SH-SY5Y (cell line): ENCODE measurements around the gene PACS1.

Experiments
- GATA2 ChIP-seq: IDR thresholded peaks from 2 replicates; pipeline ENCODE4 v1.6.1; 2011; ENCODE audit warnings: mild to moderate bottlenecking, low read depth, low read length
- GATA3 ChIP-seq: IDR thresholded peaks from 2 replicates; pipeline ENCODE4 v1.6.1; 2011; ENCODE audit warnings: low read depth, mild to moderate bottlenecking, low read length, moderate library complexity

The PACS1 gene

GRCh38 chr11:66080055-66080817, 10.2 kb downstream of the PACS1 start:
- TF ChIP-seq GATA2: no peak
- no peak for TF ChIP-seq GATA3

GRCh38 chr11:66081505-66081904, 11.4 kb downstream of the PACS1 start:
- TF ChIP-seq GATA3 (no peak), GATA2 (no peak)

GRCh38 chr11:66082946-66083698, 13.1 kb downstream of the PACS1 start:
- TF ChIP-seq GATA3 (0 out of 2 replicates have a peak, but pooled peaks have one; percentile 20), GATA2 (peak; percentile 76)

GRCh38 chr11:66083767-66084166, 13.7 kb downstream of the PACS1 start:
- no peak for TF ChIP-seq GATA2
- no peak for TF ChIP-seq GATA3

GRCh38 chr11:66084821-66085475, 14.9 kb downstream of the PACS1 start:
- TF ChIP-seq GATA3 (no peak), GATA2 (no peak)

- TF ChIP-seq GATA3: no peak
- no peak for TF ChIP-seq GATA2
Observed at GRCh38 chr11:66087148-66087908, 17.3 kb downstream of the PACS1 start.

GRCh38 chr11:66089067-66089466, 19.0 kb downstream of the PACS1 start:
- no peak for TF ChIP-seq GATA3

GRCh38 chr11:66090288-66090687, 20.2 kb downstream of the PACS1 start:
- no peak for TF ChIP-seq GATA3
- TF ChIP-seq GATA2: no peak

GRCh38 chr11:66100272-66101065, 30.4 kb downstream of the PACS1 start:
- TF ChIP-seq GATA3 (no peak), GATA2 (no peak)

- TF ChIP-seq GATA2 (no peak), GATA3 (no peak)
Observed at GRCh38 chr11:66101066-66101464, 31.0 kb downstream of the PACS1 start.

GRCh38 chr11:66104057-66104638, 34.1 kb downstream of the PACS1 start:
- TF ChIP-seq GATA2 (no peak), GATA3 (no peak)

GRCh38 chr11:66106786-66107599, 36.9 kb downstream of the PACS1 start:
- TF ChIP-seq GATA2 (no peak), GATA3 (no peak)
